Endothelial cell of umbilical vein (primary cell): ENCODE measurements around the gene UVRAG. TPM values are rescaled to one million over a fixed set of nuclear protein-coding genes. Genes with fewer than 3 reads are reported as not detected.

Experiments
- BruUV-seq: library from RNA; stranded (reverse); fragments of 400-500 nt; replicated peaks from 2 replicates; lab custom pipeline; 2021; lab: Mats Ljungman, UMichigan
- CTCF ChIA-PET: fragments of 300-600, 350-600 bp; sonication (Branson Sonifier 250); formaldehyde crosslinking; loops from one replicate; lab custom pipeline; 2021; ENCODE audit warnings: antibody characterized with exemption, inconsistent platforms; lab: Charles Lee
- POLR2A ChIA-PET: fragments of 300-600, 350-600 bp; sonication (Branson Sonifier 250); formaldehyde crosslinking; loops from one replicate; lab custom pipeline; 2021; ENCODE audit warnings: antibody characterized with exemption, inconsistent platforms; lab: Charles Lee
- DNase-seq: peaks from one replicate; pipeline ENCODE4 v3.0.0-alpha.2; 2011; ENCODE audit warnings: low read depth, low spot score
- FAIRE-seq: peaks from 2 replicates; lab custom pipeline; 2011; peaks lifted over from hg19 to GRCh38; lab: Jason Lieb, UNC
- H2AFZ ChIP-seq: 2 replicates; pipeline ENCODE4 v1.6.0; 2012; ENCODE audit warnings: low read depth, low read length, control low read depth, inconsistent platforms
- H3K27ac ChIP-seq: 2 replicates; pipeline ENCODE4 v1.5.1; 2011; ENCODE audit warnings: low read depth, mild to moderate bottlenecking, control low read depth, low read length, moderate library complexity; ENCODE audit not compliant: insufficient read depth
- H3K27me3 ChIP-seq, 2 experiments: 2 replicates each; pipeline versions ENCODE4 v1.6.0 to v1.6.1; 2011; ENCODE audit warnings: low read length in 2 of 2, mixed read lengths in 1 of 2; ENCODE audit not compliant: control insufficient read depth in 2 of 2, insufficient read depth in 2 of 2
- H3K36me3 ChIP-seq, 2 experiments: 2 replicates in 1 of 2; 3 replicates in 1 of 2; pipeline ENCODE4 v1.5.1; 2011; ENCODE audit warnings: low read length in 2 of 2, mild to moderate bottlenecking in 1 of 2, moderate library complexity in 1 of 2; ENCODE audit not compliant: control insufficient read depth in 2 of 2, insufficient read depth in 2 of 2; ENCODE audit errors: extremely low read depth in 1 of 2
- H3K4me1 ChIP-seq: 3 replicates; pipeline ENCODE4 v1.5.1; 2011; ENCODE audit warnings: mild to moderate bottlenecking, low read length; ENCODE audit not compliant: control insufficient read depth, insufficient read depth; ENCODE audit errors: extremely low read depth
- H3K4me2 ChIP-seq: 2 replicates; pipeline ENCODE4 v1.6.1; 2011; ENCODE audit warnings: low read length, control low read depth, mixed read lengths; ENCODE audit not compliant: insufficient read depth
- H3K4me3 ChIP-seq, 3 experiments: fragments of 200-600 bp in 1 of 3; sonication (generic), shearing (Covaris generic) in 1 of 3; replicated peaks in 1 of 3; 2 replicates each; pipeline ENCODE4 v1.5.1; 2011 to 2016; ENCODE audit warnings: control low read depth in 3 of 3, low read length in 3 of 3, mild to moderate bottlenecking in 2 of 3, inconsistent platforms in 1 of 3, low read depth in 1 of 3, moderate library complexity in 1 of 3; ENCODE audit not compliant: insufficient read depth in 1 of 3
- H3K79me2 ChIP-seq: 2 replicates; pipeline ENCODE4 v1.6.0; 2012; ENCODE audit warnings: low read length, inconsistent platforms; ENCODE audit not compliant: control insufficient read depth, insufficient read depth
- H3K9ac ChIP-seq: replicated peaks from 2 replicates; pipeline ENCODE3; 2011; ENCODE audit warnings: low read length, control low read depth; ENCODE audit not compliant: insufficient read depth; ENCODE audit errors: extremely low read depth
- H3K9me1 ChIP-seq: replicated peaks from 3 replicates; pipeline ENCODE4 v1.6.0; 2011; ENCODE audit warnings: mild to moderate bottlenecking, low read length; ENCODE audit not compliant: control insufficient read depth, insufficient read depth; ENCODE audit errors: extremely low read depth
- H3K9me3 ChIP-seq: replicated peaks from 2 replicates; pipeline ENCODE4 v1.5.1; 2012; ENCODE audit warnings: low read length, inconsistent platforms; ENCODE audit not compliant: control insufficient read depth, insufficient read depth
- H4K20me1 ChIP-seq: replicated peaks from 2 replicates; pipeline ENCODE3; 2011; ENCODE audit warnings: mild to moderate bottlenecking, low read length; ENCODE audit not compliant: control insufficient read depth, insufficient read depth; ENCODE audit errors: extremely low read depth
- FOS ChIP-seq: IDR thresholded peaks from 2 replicates; pipeline ENCODE4 v1.6.1; 2011; ENCODE audit warnings: mild to moderate bottlenecking, low read length, moderate library complexity, borderline replicate concordance; ENCODE audit not compliant: insufficient read depth
- GATA2 ChIP-seq: IDR thresholded peaks from 2 replicates; pipeline ENCODE4 v1.7.0; 2011; ENCODE audit warnings: low read depth, mild to moderate bottlenecking, moderate library complexity, mixed read lengths, low read length; ENCODE audit not compliant: insufficient read length, insufficient read depth
- JUN ChIP-seq: IDR thresholded peaks from 2 replicates; pipeline ENCODE4 v1.6.1; 2011; ENCODE audit warnings: borderline replicate concordance, low read depth; ENCODE audit not compliant: insufficient read length, insufficient read depth
- MYC ChIP-seq: IDR thresholded peaks from one replicate; pipeline ENCODE4 v1.6.1; 2011; ENCODE audit warnings: mild to moderate bottlenecking, low read depth, low read length
- POLR2AphosphoS5 ChIP-seq: IDR thresholded peaks from 2 replicates; pipeline ENCODE4 v1.6.1; 2012; ENCODE audit warnings: low read depth, mild to moderate bottlenecking, control low read depth, low read length, moderate library complexity; ENCODE audit not compliant: insufficient read depth
- dilution Hi-C: fragments of 300-500 bp; cut with MboI; formaldehyde crosslinking; loops from one replicate; pipeline ENCODE4 v1.15.0; 2019; ENCODE audit warnings: low sequenced_read_pairs; ENCODE audit not compliant: extremely low pct_ligation_motif_present
- intact Hi-C: fragments of 100-400 bp; cut with micrococcal nuclease; formaldehyde crosslinking; loops from one replicate; pipeline ENCODE4 v1.10.0; 2022
- polyA plus RNA-seq, 4 experiments: library from polyadenylated mRNA; depleted of rRNA in 3 of 4; stranded (reverse) in 3 of 4; unstranded in 1 of 4; fragments of >200 nt; gene quantifications; 2 replicates each; pipeline versions ENCODE4 v1.2.1 to v1.2.3, GENCODE V29; 2011 to 2012; ENCODE audit warnings: missing spikeins in 1 of 4
- total RNA-seq: library from RNA; stranded (reverse); gene quantifications from 2 replicates; pipeline ENCODE4 v1.2.3, GENCODE V29; 2021
- TF ChIP-seq, protein P1 (sequence below), 2 donors: IDR thresholded peaks; 1 replicate in 1 of 2; 2 replicates in 1 of 2; pipeline ENCODE4 v1.5.1; 2011; ENCODE audit warnings: low read length in 2 of 2, mild to moderate bottlenecking in 2 of 2, moderate library complexity in 2 of 2, control low read depth in 1 of 2, inconsistent platforms in 1 of 2, low read depth in 1 of 2; ENCODE audit not compliant: insufficient read depth in 1 of 2; ENCODE audit errors: extremely low read depth in 1 of 2
- TF ChIP-seq, protein P2 (sequence below): IDR thresholded peaks from 2 replicates; pipeline ENCODE4 v1.6.1; 2011; ENCODE audit not compliant: insufficient read depth, insufficient read length

UVRAG gene
- total and polyA plus RNA-seq, 2 donors (not counting 3 experiments of a cell fraction or from before 2014, with no cell fraction given), result 21.2 to 65.6 TPM

GRCh38 chr11:75849894-75850293 is 34.9 kb downstream of the UVRAG start:
- POLR2A ChIA-PET, result no interaction called here
- intact Hi-C loops, result loop anchor here (5.0 kb wide), 1 partner anchor 38 kb away; no protein-coding TSS in a partner anchor
- H3K4me2 ChIP-seq, result no peak overlapping the region
- no peaks in the 10 kb centered on the region for H3K9me1 ChIP-seq
- H3K36me3 ChIP-seq, result no peaks in the 10 kb centered on the region
- dilution Hi-C loops, result no loop called here
- H3K4me1 ChIP-seq, result peaks cover 22% of the 10 kb centered on the region
- no peak overlapping the region for H2AFZ ChIP-seq
- no peak overlapping the region for H3K9ac ChIP-seq
- no TSS peak for BruUV-seq
- DNase-seq (no peak), FAIRE-seq (no peak)
- TF ChIP-seq, protein P1, sequence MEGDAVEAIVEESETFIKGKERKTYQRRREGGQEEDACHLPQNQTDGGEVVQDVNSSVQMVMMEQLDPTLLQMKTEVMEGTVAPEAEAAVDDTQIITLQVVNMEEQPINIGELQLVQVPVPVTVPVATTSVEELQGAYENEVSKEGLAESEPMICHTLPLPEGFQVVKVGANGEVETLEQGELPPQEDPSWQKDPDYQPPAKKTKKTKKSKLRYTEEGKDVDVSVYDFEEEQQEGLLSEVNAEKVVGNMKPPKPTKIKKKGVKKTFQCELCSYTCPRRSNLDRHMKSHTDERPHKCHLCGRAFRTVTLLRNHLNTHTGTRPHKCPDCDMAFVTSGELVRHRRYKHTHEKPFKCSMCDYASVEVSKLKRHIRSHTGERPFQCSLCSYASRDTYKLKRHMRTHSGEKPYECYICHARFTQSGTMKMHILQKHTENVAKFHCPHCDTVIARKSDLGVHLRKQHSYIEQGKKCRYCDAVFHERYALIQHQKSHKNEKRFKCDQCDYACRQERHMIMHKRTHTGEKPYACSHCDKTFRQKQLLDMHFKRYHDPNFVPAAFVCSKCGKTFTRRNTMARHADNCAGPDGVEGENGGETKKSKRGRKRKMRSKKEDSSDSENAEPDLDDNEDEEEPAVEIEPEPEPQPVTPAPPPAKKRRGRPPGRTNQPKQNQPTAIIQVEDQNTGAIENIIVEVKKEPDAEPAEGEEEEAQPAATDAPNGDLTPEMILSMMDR (IDR thresholded peaks at IDR 0.05; ENCODE audit: extremely low read depth in 1 of 2, insufficient read depth in 1 of 2, low read depth in 1 of 2, low read length in 2 of 2), result no peak
- TF ChIP-seq POLR2AphosphoS5 (no peak), GATA2 (no peak), MYC (no peak), JUN (no peak), FOS (no peak)
- TF ChIP-seq, protein P2, sequence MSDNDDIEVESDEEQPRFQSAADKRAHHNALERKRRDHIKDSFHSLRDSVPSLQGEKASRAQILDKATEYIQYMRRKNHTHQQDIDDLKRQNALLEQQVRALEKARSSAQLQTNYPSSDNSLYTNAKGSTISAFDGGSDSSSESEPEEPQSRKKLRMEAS, result no peak
- H4K20me1 ChIP-seq, result no peaks in the 10 kb centered on the region
- no peak overlapping the region for H3K4me3 ChIP-seq
- no peaks in the 10 kb centered on the region for H3K27me3 ChIP-seq
- H3K9me3 ChIP-seq, result no peaks in the 10 kb centered on the region
- H3K27ac ChIP-seq, result no peak overlapping the region
- CTCF ChIA-PET, result interaction anchor here (2.0 to 4.5 kb wide), 2 partner anchors 18 to 37 kb away, joined by 12 to 21 read pairs; no protein-coding TSS in a partner anchor
- peaks cover 89% of the 10 kb centered on the region for H3K79me2 ChIP-seq
